ENCODE data around the gene TOM1L2. TPM values are rescaled to one million over a fixed set of nuclear protein-coding genes. Genes with fewer than 3 reads are reported as not detected.

The TOM1L2 gene
- total RNA-seq, 3 donors from 2014 or later (not counting 1 experiment from before 2014, with no cell fraction given) = 35.7 to 43.2 (median 35.7) TPM

GRCh38 chr17:17841601-17842025 is 130.6 kb downstream of the TOM1L2 start:
- Mint-ChIP-seq H3K4me1 (peaks cover 14 to 18% of the 10 kb centered on the region in 2 donors), H3K4me3 (no peak overlapping the region), H3K27ac (peak overlapping the region; percentile 89 to 98), H3K9me3 (no peaks in the 10 kb centered on the region), H3K27me3 (ENCODE audit: low read depth in 2 of 2) (no peaks in the 10 kb centered on the region), H3K36me3 (no peaks in the 10 kb centered on the region)
- peaks cover 41% of the 10 kb centered on the region for H3K4me1 ChIP-seq (ENCODE audit: control insufficient read depth, insufficient read depth, low read length)
- H3K4me3 ChIP-seq (ENCODE audit: low read length) = no peak overlapping the region
- ATAC-seq = no peak
- no peak overlapping the region for H3K27ac ChIP-seq (ENCODE audit: low read length)
- no peaks in the 10 kb centered on the region for H3K27me3 ChIP-seq (ENCODE audit: control insufficient read depth, insufficient read depth, low read length)
- DNase-seq = no peak
- intact Hi-C loops (cut with micrococcal nuclease) = no loop called here
- H3K9me3 ChIP-seq (ENCODE audit: control insufficient read depth, insufficient read depth, low read length) = no peaks in the 10 kb centered on the region
- 95% methylated on average over 1 of the region's 1 CpG for WGBS (ENCODE audit: insufficient coverage)
- TF ChIP-seq CTCF (IDR thresholded peaks at IDR 0.05) = no peak
- H3K36me3 ChIP-seq (ENCODE audit: control insufficient read depth, insufficient read depth, low read length) = no peaks in the 10 kb centered on the region

DNA sequence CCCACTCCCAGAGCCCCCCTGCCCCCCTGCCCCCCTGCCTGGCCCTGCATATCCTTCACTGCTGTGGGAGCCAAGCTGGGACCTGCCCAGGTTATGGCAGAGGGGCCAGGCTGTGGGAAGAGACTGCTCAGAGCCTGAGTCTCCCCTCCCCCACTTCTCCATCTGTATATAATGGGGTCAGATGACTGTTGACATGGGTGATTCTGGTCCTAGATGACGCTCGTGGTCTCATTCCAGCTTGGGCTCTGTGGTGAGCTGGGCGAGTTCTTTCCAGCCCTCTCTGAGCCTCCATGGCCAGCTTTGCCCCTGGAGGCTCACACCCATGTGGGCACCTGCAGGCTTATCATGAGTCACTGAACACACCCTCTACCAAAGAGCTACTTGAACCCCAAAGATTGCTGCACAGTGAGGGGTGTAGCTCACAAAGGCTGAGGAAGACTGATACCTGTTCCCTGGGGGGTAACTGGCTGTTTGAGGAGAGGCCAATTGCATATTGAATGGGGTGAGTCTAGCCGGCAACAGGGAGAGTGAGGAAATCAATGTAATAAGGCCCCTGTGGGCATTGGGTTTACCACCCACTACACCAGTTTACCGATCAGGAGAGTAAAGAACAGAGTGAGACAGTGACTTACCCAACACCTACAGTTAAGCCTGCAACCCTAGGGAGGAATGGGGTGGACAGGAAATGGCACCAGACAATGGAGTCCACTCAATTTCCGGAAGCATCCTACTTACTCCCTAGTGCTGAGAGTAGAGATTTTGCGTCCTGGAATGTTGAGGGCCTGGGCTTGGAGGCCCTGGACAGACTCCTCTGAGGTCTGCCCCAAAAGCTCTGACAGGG is 131.2 kb downstream of the TOM1L2 start:
- Mint-ChIP-seq H3K9me3 (no peaks in the 10 kb centered on the region), H3K27me3 (ENCODE audit: low read depth in 2 of 2) (no peaks in the 10 kb centered on the region), H3K36me3 (no peaks in the 10 kb centered on the region), H3K27ac (peak overlapping the region; percentile 89 to 98), H3K4me1 (peaks cover 14 to 20% of the 10 kb centered on the region in 2 donors), H3K4me3 (peak overlapping the region; percentile 81)
- H3K27ac ChIP-seq (ENCODE audit: low read length) = peak overlapping the region; percentile 89
- intact Hi-C loops (cut with micrococcal nuclease) = loop anchor here (1.0 kb wide), 1 partner anchor 8 kb away; no protein-coding TSS in a partner anchor
- peak in 1 of 2 donors; percentile 45 for DNase-seq
- H3K27me3 ChIP-seq (ENCODE audit: control insufficient read depth, insufficient read depth, low read length) = no peaks in the 10 kb centered on the region
- peaks cover 43% of the 10 kb centered on the region for H3K4me1 ChIP-seq (ENCODE audit: control insufficient read depth, insufficient read depth, low read length)
- peak overlapping the region; percentile 56 for H3K4me3 ChIP-seq (ENCODE audit: low read length)
- H3K36me3 ChIP-seq (ENCODE audit: control insufficient read depth, insufficient read depth, low read length) = no peaks in the 10 kb centered on the region
- no peak for ATAC-seq
- 87% methylated on average over 5 of the region's 7 CpGs for WGBS (ENCODE audit: insufficient coverage)
- no peaks in the 10 kb centered on the region for H3K9me3 ChIP-seq (ENCODE audit: control insufficient read depth, insufficient read depth, low read length)
- no peak for TF ChIP-seq CTCF (IDR thresholded peaks at IDR 0.05)

GRCh38 chr17:17839791-17840707 is 132.2 kb downstream of the TOM1L2 start:
- intact Hi-C loops (cut with micrococcal nuclease) = loop anchor here (1.0 to 5.0 kb wide), 3 partner anchors 9 to 88 kb away; no protein-coding TSS in a partner anchor
- H3K27ac ChIP-seq (ENCODE audit: low read length) = peak overlapping the region; percentile 89

More at GRCh38 chr17:17839791-17840707, 132.2 kb downstream of the TOM1L2 start:
- peaks cover 14 to 26% of the 10 kb centered on the region in 2 donors for H3K4me1 Mint-ChIP-seq
- no peaks in the 10 kb centered on the region for H3K9me3 Mint-ChIP-seq
- 5% methylated on average over 71 of the region's 71 CpGs for WGBS (ENCODE audit: insufficient coverage)
- H3K4me1 ChIP-seq (ENCODE audit: control insufficient read depth, insufficient read depth, low read length) = peaks cover 52% of the 10 kb centered on the region
- H3K27ac Mint-ChIP-seq = peak overlapping the region; percentile 80 to 98
- no peaks in the 10 kb centered on the region for H3K36me3 Mint-ChIP-seq
- no peaks in the 10 kb centered on the region for H3K36me3 ChIP-seq (ENCODE audit: control insufficient read depth, insufficient read depth, low read length)
- no peaks in the 10 kb centered on the region for H3K27me3 Mint-ChIP-seq (ENCODE audit: low read depth in 2 of 2)
- ATAC-seq = peak; percentile 64 to 85 (median 73)
- no peaks in the 10 kb centered on the region for H3K27me3 ChIP-seq (ENCODE audit: control insufficient read depth, insufficient read depth, low read length)
- H3K9me3 ChIP-seq (ENCODE audit: control insufficient read depth, insufficient read depth, low read length) = no peaks in the 10 kb centered on the region
- peak overlapping the region; percentile 73 for H3K4me3 Mint-ChIP-seq
- TF ChIP-seq CTCF (IDR thresholded peaks at IDR 0.05) = no peak
- peak; percentile 86 to 92 for DNase-seq
- peak overlapping the region; percentile 56 for H3K4me3 ChIP-seq (ENCODE audit: low read length)

Data from natural killer cell (primary cell).